Measurements from ENCODE around the gene ELF5.

GRCh38 chr11:34519595-34520235 lies 6.1 kb upstream of the ELF5 start:
- TF ChIP-seq CTCF (conservative IDR thresholded peaks at IDR 0.05) (no peak), ZFX (IDR thresholded peaks at IDR 0.05) (no peak)

Data from C4-2B (cell line).